Urinary bladder (tissue), 4 donors: ENCODE data around the gene UBE2J2. TPM values are rescaled to one million over a fixed set of nuclear protein-coding genes. Genes with fewer than 3 reads are reported as not detected.
"Not testable (repeated sequence)": the region's sequence is repeated elsewhere in the genome, so short reads cannot be mapped to it uniquely, and the experiment has no call there.

Experiments
- DNase-seq: peaks from one replicate; pipeline ENCODE4 v3.0.0-alpha.2; 2015; ENCODE audit errors: extremely low spot score
- H3K27ac ChIP-seq: one replicate; pipeline ENCODE4 v1.5.1; 2013; ENCODE audit warnings: low read depth, mild to moderate bottlenecking, moderate library complexity
- H3K36me3 ChIP-seq: one replicate; pipeline ENCODE4 v1.6.1; 2013; ENCODE audit warnings: mild to moderate bottlenecking, moderate library complexity; ENCODE audit not compliant: insufficient read depth
- H3K4me1 ChIP-seq: one replicate; pipeline ENCODE4 v1.6.1; 2013; ENCODE audit warnings: mild to moderate bottlenecking, moderate library complexity; ENCODE audit not compliant: insufficient read depth
- H3K4me3 ChIP-seq: one replicate; pipeline ENCODE4 v1.5.1; 2013; ENCODE audit warnings: low read depth, low read length
- WGBS: extraction: QIAGEN DNeasy Blood & Tissue Kit; methylation state at CpG from one replicate; pipeline ENCODE4 v1.1.7; 2013; 5-methylcytosine and 5-hydroxymethylcytosine counted together
- polyA plus RNA-seq: library from polyadenylated mRNA; stranded (reverse); fragments of 200-250 nt; gene quantifications from one replicate; pipeline ENCODE4 v1.2.3, GENCODE V29; 2013
- total RNA-seq: library from RNA; depleted of rRNA; stranded (reverse); fragments of >200 nt; gene quantifications from one replicate; pipeline ENCODE4 v1.2.3, GENCODE V29; 2014
- donor health status: healthy with polysubstance abuse.
- donor health status: healthy.

The UBE2J2 gene
- total and polyA plus RNA-seq, 2 donors = 36.3 to 47.0 TPM

- no peak overlapping the region for H3K27ac ChIP-seq
- no peaks in the 10 kb centered on the region for H3K4me1 ChIP-seq
- DNase-seq = no peak
- WGBS = 93% methylated on average over 31 of the region's 31 CpGs
- H3K4me3 ChIP-seq = no peak overlapping the region
- H3K36me3 ChIP-seq = peaks cover 3% of the 10 kb centered on the region
Measured at GRCh38 chr1:1256956-1257871, 16.4 kb downstream of the UBE2J2 start.

- Histone ChIP-seq H3K27ac (no peak overlapping the region), H3K4me3 (no peak overlapping the region), H3K4me1 (no peaks in the 10 kb centered on the region), H3K36me3 (peaks cover 2% of the 10 kb centered on the region)
- WGBS = 90% methylated on average over 10 of the region's 10 CpGs
- no peak for DNase-seq
Measured at GRCh38 chr1:1255611-1256010, 18.0 kb downstream of the UBE2J2 start.

- peaks cover 2% of the 10 kb centered on the region for H3K36me3 ChIP-seq
- H3K4me3 ChIP-seq = no peak overlapping the region
- DNase-seq = no peak
- 81% methylated on average over 26 of the region's 26 CpGs for WGBS
- no peaks in the 10 kb centered on the region for H3K4me1 ChIP-seq
- H3K27ac ChIP-seq = no peak overlapping the region
Measured at GRCh38 chr1:1255078-1255477, 18.6 kb downstream of the UBE2J2 start.

- peaks cover 2% of the 10 kb centered on the region for H3K36me3 ChIP-seq
- no peak for DNase-seq
- WGBS = 70% methylated on average over 21 of the region's 21 CpGs
- no peaks in the 10 kb centered on the region for H3K4me1 ChIP-seq
- H3K27ac ChIP-seq = no peak overlapping the region
- no peak overlapping the region for H3K4me3 ChIP-seq
Measured at GRCh38 chr1:1254667-1254998, 19.0 kb downstream of the UBE2J2 start.

- 91% methylated on average over 50 of the region's 50 CpGs for WGBS
- H3K4me3 ChIP-seq = no peak overlapping the region
- no peak for DNase-seq
- H3K27ac ChIP-seq = no peak overlapping the region
- H3K36me3 ChIP-seq = peaks cover 2% of the 10 kb centered on the region
- no peaks in the 10 kb centered on the region for H3K4me1 ChIP-seq
Measured at GRCh38 chr1:1253972-1254666, 19.5 kb downstream of the UBE2J2 start.

GRCh38 chr1:1253314-1253713, 20.3 kb downstream of the UBE2J2 start:
- DNase-seq = no peak
- H3K4me1 ChIP-seq = no peaks in the 10 kb centered on the region
- 91% methylated on average over 12 of the region's 12 CpGs for whole genome bisulfite sequencing
- H3K4me3 ChIP-seq = no peak overlapping the region
- H3K27ac ChIP-seq = no peak overlapping the region
- peaks cover 2% of the 10 kb centered on the region for H3K36me3 ChIP-seq

- no peaks in the 10 kb centered on the region for H3K4me1 ChIP-seq
- DNase-seq = no peak
- no peak overlapping the region for H3K27ac ChIP-seq
- peaks cover 2% of the 10 kb centered on the region for H3K36me3 ChIP-seq
- no peak overlapping the region for H3K4me3 ChIP-seq
- 81% methylated on average over 16 of the region's 16 CpGs for WGBS
Measured at GRCh38 chr1:1250786-1251284, 22.8 kb downstream of the UBE2J2 start.

GRCh38 chr1:1248009-1248913, 25.4 kb downstream of the UBE2J2 start:
- not testable (repeated sequence) for H3K4me3 ChIP-seq, DNase-seq, H3K4me1 ChIP-seq, H3K36me3 ChIP-seq, H3K27ac ChIP-seq
- 91% methylated on average over 21 of the region's 21 CpGs for WGBS

- H3K27ac ChIP-seq = no peak overlapping the region
- no peak overlapping the region for H3K4me3 ChIP-seq
- WGBS = 66% methylated on average over 25 of the region's 25 CpGs
- no peaks in the 10 kb centered on the region for H3K4me1 ChIP-seq
- no peaks in the 10 kb centered on the region for H3K36me3 ChIP-seq
- DNase-seq = no peak
Measured at GRCh38 chr1:1247341-1247913, 26.2 kb downstream of the UBE2J2 start.

- Histone ChIP-seq H3K4me1 (no peaks in the 10 kb centered on the region), H3K36me3 (no peaks in the 10 kb centered on the region), H3K4me3 (no peak within 1 kb of the TSS), H3K27ac (no peak within 1 kb of the TSS)
- 3% methylated on average over 74 of the region's 74 CpGs for WGBS
- DNase-seq = no peak
Measured at GRCh38 chr1:1246577-1247340, 26.9 kb downstream of the UBE2J2 start, which contains the start of gene C1QTNF12. Gene C1QTNF12, minus strand, starts transcription at chr1:1246722. Its CDS starts 32 bp downstream, at chr1:1246690.

- DNase-seq = no peak
- no peak overlapping the region for H3K4me3 ChIP-seq
- WGBS = 31% methylated on average over 45 of the region's 45 CpGs
Measured at GRCh38 chr1:1245817-1246576, 27.7 kb downstream of the UBE2J2 start.

More at GRCh38 chr1:1245817-1246576, 27.7 kb downstream of the UBE2J2 start:
- Histone ChIP-seq H3K27ac (no peak overlapping the region), H3K4me1 (no peaks in the 10 kb centered on the region), H3K36me3 (no peaks in the 10 kb centered on the region)
